GM19455 (cell line): ENCODE measurements around the gene IER3IP1.
"Not testable (repeated sequence)": the region's sequence is repeated elsewhere in the genome, so short reads cannot be mapped to it uniquely, and the experiment has no call there.

Experiments
- ATAC-seq: cut with Tn5 transposase; IDR thresholded peaks from one replicate; pipeline ENCODE4 v1.9.1; 2021; ENCODE audit not compliant: unreplicated experiment

The IER3IP1 gene

DNA sequence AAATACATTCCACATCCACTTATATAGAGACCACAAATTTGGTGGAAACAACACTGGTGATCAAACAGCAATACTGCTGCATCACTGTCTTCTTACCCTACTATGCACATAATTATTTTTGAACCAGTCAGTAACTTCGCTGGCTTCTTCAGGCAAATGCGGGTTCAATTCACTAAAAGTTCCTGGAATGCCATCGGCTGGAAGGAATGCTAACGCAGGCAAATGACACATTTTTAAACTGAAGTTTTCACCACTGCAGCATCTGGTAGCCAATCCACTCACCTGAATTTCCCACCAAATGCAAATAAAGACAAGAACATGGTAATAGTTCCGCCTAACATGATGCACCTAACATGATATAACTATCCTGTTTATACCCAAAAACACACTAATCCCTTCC is 15.9 kb downstream of the IER3IP1 start:
- no peak for ATAC-seq

GRCh38 chr18:47158404-47158803 is 17.8 kb downstream of the IER3IP1 start:
- not testable (repeated sequence) for ATAC-seq

GRCh38 chr18:47151439-47151838 is 24.7 kb downstream of the IER3IP1 start:
- no peak for ATAC-seq

- ATAC-seq = peak; percentile 6
These were observed 25.3 kb downstream of the IER3IP1 start for GRCh38 chr18:47150824-47151366.

DNA sequence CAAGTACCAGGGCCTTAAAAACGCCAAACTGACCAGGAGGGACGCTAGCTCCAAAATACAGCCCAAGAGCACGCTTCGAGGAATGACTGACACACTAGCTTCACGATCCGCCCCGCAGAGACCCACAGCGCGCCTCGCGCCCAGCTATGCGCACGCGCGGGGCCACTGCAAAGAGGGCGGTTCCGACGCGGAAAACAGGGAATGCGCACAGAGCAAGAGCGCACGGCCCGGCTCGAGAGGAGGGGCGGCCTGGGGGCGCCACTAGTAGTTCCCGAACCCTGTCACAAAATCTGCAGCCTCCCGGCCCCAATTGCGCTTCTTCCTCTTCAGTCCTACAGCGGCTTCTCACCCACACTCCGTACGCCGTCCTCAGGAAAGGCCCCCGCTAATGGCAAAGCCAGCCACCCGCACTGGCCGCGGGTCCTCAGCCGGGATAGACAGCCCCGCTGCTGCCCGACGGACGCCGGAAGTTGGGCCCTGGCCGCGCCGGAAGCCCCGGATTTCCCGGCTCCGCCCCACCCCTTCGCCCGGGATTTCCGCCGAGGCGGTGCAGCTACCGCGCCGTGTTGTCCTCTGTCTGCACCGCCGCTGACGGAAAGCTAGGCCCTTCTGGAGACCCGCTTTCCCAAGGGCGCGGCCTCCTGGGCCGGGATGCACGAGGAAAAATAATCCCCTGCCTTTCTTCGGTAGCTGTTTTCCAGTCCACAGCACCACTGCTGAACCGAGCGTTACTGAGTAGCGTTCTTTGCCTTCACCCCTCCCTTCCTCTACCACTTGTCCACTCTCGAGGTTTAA is 25.9 kb downstream of the IER3IP1 start, which contains the start of gene HDHD2:
Gene HDHD2, minus strand, starts transcription at position 472 of the 795 bp plus-strand sequence. CDS start 14,061 bp downstream, outside the sequence.
- ATAC-seq = peak; percentile 94

- ATAC-seq = no peak
These were observed 26.6 kb downstream of the IER3IP1 start for GRCh38 chr18:47149457-47150028.

DNA sequence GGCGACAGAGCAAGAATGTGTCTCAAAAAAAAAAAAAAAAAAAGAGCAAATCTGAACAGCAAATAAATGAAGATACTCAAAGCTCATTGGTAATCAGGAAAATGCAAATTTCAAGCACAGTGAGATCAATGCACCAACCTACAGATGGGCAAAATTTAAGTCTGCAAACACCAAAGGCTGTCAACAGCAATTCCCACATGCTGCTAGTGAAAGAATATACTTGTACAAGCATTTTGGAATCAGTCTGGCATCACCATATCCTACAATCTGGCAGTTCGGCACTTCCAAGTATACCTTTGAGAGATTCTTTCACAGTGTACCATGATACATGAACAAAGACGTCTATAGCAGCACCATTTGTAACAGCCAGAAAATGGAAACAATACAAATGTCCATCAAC is 30.0 kb downstream of the IER3IP1 start:
- no peak for ATAC-seq

DNA sequence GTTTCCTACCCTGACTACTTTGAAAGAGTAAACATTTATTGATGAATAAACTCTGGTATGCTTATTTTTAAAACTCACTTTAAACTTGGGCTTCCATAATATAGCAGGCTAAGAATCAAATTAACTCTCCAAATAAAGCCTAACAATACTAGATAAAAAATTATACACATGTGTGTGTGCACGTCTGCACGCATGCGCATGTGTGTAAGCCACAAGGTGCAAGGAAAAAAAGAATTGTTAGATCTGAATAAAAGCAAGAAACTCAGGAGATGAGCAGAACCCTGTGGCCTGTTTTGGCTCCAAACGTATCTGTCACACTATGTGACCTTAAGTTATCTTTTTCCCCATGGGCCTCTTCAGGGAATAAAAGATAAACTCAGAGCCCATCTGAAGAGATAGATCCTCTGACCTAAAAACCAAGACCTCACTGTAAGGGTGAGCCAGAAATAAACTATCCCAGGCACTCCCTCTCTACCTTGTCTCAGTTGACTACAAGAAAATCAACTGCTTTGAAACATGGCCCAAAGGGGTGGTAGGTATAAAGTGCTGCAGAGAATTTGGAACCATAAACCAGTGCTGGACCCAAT is 32.2 kb downstream of the IER3IP1 start:
- no peak for ATAC-seq

DNA sequence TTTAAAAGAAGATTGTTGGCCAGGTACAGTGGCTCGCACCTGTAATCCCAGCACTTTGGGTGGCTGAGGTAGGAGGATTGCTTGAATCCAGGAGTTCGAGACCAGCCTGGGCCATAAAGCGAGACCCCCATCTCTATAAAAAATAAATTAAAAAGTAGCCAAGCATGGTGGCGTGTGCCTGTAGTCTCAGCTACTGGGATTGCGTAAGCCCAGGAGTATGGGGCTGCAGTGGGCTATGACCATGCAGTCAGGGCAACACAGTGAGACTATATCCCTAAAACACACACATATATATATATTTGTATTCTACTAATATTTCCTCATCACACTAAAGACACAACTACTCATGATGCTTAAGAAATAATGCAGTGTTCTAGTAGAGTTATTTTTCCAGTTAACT is 33.0 kb downstream of the IER3IP1 start:
- no peak for ATAC-seq

- no peak for ATAC-seq
These were observed 34.9 kb downstream of the IER3IP1 start for GRCh38 chr18:47141289-47141688.

- ATAC-seq = no peak
These were observed 55.0 kb downstream of the IER3IP1 start for GRCh38 chr18:47121146-47121545.

DNA sequence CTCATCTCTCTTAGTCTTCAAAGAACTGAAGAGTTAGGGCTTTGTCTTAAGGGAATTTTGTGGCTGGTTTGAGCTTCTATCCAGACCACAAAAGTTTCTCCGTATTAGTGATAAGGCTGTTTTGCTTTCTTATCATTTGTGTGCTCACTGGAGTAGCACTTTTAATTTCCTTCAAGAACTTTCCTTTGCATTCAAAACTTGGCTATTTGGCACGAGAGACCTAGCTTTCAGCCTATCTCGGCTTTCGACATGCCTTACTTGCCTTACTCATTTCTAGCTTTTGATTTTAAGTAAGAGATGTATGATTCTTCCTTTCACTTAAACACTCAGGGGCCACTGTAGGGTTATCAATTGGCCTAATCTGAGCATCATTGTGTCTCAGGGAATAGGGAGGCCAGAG is 55.7 kb downstream of the IER3IP1 start:
- peak; percentile 79 for ATAC-seq

DNA sequence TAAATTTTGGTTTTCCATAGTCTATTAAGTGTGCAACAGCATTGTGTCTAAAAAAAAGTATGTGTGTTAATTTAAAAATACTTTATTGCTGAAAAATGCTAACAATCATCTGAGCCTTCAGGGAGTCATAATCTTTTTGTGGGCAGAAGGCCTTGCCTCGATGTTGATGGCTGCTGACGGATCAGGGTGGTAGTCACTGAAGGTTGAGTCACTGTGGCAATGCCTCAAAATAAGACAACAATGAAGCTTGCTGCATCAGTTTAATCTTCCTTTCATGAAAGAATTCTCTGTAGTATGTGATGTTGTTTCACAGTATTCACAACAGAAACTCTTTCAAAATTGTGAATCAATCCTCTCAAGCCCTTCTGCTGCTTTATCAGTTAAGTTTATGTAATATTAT is 57.2 kb downstream of the IER3IP1 start:
- no peak for ATAC-seq

DNA sequence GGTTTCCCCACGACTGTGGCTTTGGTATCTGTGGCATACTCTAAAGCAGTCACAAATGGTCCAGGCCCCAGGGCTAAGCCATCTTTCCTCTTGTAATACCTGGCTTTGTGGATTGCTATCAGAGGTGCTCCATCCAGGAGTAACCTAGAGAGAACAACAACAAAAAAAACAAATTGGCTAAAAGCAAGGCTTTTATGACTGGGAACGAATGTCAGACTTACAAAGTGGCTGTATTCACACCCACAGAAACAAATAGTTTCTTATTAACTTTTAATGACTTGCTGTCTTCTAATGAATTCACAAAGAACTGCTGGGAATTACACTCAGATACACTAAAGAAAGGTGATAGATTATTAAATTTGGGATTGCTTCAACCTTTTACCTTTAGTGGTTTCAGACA is 61.0 kb downstream of the IER3IP1 start:
- no peak for ATAC-seq

GRCh38 chr18:47113796-47114540 is 62.2 kb downstream of the IER3IP1 start:
- ATAC-seq = no peak

- no peak for ATAC-seq
These were observed 65.5 kb downstream of the IER3IP1 start for GRCh38 chr18:47110492-47111274.

- no peak for ATAC-seq
These were observed 66.4 kb downstream of the IER3IP1 start for GRCh38 chr18:47109720-47110119.

GRCh38 chr18:47108998-47109405 is 67.2 kb downstream of the IER3IP1 start:
- no peak for ATAC-seq

GRCh38 chr18:47108373-47108772 is 67.8 kb downstream of the IER3IP1 start:
- ATAC-seq = no peak
